Measurements from ENCODE around the gene AP4S1.
"Not testable (repeated sequence)": the region's sequence is repeated elsewhere in the genome, so short reads cannot be mapped to it uniquely, and the experiment has no call there.

Gene AP4S1

DNA sequence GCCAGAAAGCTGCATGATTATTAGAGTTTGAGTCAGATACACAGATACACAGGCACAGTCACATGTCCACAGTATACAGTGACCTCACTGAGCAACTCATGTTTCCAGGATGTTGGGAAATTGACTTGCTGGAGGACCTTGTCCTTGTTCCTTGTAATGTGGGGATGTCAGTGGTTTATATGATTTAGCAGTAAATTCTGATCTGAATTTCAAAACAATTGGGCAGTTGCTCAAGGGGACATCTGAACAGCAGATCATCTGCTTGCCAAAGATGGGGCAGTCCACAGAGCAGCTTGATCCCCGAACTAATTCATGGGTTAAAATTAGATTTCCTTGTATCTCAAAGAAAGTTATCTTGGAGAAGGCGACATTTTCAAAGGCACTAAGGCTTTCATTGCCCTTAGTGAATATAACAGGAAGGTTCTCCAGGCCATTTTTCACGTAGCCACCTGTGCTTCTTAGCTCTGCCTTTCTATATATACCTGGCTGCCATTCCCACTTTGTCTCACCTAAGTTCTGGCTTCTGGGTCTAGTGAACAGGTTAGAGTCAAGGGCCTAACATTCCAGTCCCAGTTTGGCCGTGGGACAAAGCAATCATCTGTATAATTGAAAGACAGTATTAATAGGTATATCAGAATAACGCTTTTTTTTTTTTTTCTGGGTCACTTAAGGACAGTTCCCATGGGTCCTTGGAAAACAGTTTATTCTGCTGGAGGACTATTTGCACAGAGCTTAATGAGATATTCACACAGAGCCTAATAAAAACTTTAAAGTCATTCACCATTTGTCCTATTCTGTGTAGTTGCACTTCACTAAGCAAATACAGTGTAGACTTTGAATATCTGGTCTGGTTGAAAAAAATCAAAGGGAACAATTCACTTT, 65.7 kb downstream of the AP4S1 start:
- DNase-seq, result no peak

DNA sequence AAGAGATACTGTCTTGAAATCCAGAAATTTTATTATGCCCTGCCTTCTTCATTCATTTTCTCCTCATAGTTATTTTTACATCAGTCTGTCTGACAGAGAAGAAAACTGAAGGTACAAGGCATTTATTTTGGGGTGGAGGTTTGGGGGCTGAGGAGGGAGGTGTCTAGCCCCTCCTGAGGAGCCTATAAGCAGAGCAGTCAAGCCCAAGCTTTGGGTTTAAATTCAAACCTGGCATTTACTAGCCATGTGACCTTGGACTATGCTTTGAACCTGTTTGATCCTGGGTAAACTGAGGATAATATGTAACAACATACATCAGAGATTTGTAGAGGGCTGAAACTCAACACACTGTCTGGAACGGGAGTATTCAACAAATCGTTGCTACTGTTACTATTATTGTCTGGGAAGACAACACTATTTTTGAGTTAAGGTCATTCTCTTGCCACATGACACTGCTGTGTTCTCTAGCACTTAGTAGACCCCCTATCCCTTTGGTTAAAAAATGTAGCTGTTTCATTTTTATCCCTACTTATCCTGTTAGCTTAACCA, 66.8 kb downstream of the AP4S1 start:
- no peak for DNase-seq

DNA sequence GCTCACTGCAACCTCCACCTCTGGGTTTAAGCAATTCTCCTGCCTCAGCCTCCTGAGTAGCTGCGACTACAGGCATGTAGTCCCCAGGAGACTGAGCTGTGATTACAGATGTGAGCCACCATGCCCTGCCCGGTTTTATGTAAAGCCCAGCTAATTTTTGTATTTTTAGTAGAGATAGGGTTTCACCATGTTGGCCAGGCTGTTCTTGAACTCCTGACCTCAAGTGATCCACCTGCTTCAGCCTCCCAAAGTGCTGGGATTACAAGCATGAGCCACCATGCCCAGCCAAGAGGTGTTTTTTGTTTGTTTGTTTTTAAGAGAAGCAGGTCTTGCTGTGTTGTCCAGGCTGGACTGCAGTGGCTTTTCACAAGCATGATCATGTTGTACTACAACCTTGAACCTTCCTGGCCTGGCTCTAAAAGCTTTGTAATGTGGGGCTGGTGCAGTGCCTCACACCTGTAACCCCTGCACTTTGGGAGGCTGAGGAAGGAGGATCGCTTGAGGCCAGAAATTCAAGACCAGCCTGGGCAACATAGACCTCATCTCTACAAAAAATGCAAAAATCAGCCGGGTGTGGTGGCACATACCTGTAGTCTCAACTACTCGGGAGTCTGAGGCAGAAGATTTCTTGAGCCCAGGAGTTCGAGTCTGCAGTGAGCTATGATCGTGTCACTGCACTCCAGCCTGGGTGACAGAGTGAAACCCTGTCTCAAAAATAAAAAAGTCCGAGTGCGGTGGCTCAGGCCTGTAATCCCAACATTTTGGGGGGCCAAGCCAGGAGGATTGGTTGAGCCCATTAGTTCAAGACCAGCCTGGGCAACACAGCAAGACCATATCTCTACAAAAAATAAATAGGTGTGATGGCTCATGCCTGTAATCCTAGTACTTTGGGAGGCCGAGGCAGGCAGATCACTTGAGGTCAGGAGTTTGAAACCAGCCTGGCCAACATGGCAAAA, 68.7 kb downstream of the AP4S1 start:
- not testable (repeated sequence) for DNase-seq

DNA sequence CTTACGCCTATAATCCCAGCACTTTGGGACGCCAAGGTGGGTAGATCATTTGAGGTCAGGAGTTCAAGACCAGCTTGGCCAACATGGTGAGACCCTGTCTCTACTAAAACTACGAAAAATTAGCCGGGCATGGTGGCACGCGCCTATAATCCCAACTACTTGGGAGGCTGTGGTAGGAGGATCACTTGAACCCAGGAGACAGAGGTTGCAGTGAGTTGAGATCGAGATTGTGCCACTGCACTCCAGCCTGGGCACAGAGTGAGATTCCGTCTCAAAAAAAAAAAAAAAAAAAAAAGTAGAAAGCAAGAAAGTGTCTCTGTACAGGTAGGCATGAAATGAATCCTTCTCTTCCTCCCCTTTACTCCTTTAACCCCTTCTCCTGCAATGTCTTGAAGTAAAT, 70.4 kb downstream of the AP4S1 start:
- DNase-seq, result not testable (repeated sequence)

DNA sequence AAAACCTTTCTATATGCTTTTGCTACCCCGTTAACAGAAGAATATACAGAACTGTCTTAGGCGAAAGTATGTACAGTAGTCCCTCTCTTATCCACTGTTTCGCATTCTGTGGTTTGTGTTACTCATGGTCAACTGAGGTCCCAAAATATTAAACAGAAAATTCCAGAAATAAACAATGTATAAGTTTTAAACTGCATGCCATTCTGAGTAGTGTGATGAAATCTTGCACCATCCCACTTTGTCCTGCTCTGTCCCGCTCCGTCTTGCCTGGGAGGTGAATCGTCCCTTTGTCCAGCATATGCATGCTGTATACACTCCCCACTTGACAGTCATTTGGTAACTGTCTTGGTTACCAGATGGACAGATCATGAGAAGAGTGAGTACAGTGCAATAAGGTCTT, 70.8 kb downstream of the AP4S1 start:
- no peak for DNase-seq

DNA sequence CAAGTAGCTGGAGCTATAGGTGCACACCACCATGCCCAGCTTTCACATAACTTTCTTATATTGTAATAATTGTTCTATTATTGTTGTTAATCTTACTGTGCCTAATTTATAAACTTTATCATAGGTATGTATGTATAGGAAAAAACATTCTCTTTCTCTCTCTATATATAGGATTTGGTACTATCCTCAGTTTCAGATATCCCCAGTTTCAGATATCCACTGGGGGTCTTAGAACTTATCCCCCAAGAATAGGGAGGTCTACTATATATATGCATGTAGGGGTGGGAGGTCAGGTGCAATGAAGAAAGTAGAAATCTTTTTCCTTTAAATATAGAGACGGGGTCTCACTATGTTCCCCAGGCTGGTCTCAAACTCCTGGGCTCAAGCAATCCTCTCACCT, 71.6 kb downstream of the AP4S1 start:
- no peak for DNase-seq

DNA sequence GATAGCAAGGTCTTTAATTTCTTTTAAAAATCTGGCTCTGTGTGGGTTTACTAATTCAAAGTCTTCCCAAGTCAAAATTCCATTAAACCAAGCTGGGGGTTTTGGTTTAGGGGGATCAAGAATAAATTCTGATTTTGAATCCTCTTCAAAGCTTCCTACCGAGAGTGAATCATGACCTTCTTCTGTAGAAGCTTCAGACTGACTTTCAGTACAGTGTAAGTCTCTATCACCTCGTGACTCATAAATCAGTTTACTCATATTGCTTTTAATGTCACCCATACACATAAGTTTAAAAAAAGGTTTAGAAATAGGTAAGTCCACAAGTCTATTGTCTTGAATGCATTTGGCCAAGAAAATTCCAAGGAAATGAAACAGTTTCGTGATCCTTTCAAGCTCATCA, 81.3 kb downstream of the AP4S1 start:
- DNase-seq, result no peak

DNA sequence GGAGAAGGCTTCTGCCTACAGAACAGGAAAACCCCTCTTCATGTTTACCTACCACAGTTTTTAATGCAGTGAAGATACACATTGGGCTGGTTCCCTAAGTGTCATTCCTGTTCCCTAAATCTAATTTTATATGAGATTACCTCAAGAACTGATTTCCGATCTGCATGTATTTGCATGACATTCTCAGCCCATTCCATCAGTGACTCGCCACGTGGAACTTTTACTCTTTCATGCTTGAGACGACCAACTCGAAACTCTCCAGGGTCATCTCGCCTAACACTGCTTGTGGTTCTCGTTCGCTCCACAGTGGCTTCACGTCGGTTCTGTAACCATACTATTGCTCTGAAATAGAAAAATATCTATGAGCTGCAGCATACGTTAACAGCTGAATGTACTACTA, 83.8 kb downstream of the AP4S1 start:
- no peak for DNase-seq

DNA sequence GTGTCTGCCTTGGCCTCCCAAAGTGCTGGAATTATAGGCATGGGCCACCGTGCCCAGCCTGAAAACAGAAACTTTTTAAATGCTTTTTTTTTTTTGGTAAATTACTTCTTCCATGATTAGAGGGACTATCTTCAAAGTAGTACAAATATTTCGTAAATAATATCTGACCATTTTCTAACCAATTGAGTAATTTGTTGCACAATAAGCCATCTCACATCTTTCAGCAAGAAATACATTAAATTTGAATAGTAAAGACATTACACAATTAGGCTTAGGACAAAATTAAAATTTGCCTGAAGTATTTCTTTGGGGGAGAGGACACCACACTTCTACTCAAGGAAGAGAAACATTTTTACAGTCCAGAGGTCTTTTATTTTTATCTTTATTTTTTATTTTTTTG, 85.4 kb downstream of the AP4S1 start:
- no peak for DNase-seq

DNA sequence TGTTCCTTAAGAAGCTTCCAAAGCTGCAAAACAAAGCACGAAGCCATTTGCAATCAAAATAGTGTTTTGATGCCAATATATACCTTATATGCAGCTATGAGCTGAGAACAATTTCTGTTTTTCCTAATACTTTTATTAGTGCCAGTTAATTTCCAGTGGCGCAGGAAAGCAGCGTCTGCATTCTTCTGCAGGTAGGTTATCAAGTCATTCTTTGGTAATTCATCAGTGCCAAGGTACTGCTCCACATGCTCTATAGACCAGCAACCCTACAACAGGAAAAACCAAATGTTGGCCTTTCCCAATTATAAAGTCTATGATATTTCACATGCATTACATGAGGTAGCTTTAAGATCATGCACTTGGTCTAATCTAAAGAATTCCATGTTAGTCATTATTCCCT, 88.3 kb downstream of the AP4S1 start:
- DNase-seq, result no peak

DNA sequence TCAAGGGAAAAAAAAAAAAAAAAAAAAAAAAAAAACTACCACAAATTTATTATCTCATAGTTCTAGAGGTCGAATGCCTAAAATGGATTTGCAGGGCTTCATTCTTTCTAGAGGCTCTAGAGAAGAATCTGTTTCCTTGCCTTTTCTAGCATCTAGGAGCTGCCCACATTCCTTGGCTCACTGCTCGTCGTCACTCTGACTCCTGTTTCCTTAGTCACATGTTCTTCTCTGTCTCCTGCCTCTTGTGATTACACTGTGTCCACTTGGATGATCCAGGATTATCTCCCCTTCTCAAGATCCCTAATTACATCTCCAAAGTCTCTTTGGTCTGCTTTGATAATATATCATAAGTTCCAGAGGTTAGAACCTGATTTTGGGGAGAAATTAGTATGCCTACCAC, 93.4 kb downstream of the AP4S1 start:
- no peak for DNase-seq

DNA sequence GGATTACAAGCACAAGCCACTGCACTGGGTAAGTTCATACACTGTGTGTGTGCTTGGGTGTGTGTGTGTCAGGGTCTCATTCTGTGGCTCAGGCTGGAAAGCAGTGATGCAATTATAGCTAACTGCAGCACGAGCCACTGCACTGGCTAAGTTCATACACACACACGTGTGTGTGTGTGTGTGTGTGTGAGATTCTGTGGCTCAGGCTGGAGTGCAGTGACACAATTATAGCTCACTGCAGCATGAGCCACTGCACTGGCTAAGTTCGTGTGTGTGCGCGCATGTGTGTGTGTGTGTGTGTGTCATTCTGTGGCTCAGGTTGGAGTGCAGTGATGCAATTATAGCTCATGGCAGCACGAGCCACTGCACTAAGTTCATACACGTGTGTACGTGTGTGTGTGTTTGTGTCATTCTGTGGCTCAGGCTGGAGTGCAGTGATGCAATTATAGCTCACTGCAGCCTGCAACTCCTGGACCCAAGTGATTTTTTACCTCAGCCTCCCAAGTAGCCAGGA, 96.7 kb downstream of the AP4S1 start:
- no peak for DNase-seq

DNA sequence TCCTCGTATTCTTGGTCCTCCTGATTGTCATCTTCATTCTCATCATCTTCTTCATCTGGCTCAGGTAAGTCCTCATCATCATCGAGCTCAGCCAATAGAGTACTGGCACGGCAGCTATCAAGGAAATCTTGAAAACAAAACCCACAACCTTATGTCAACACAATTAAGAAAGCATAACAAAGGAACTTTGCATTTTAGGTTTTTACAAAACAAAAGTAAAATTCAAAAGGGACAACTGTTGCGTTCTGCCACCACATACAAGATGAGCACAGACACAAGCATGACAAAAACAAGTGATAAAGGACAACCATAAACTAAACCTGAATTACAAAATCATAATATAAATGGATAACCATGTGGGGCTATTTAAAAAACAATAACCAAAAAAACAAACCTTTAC, 97.5 kb downstream of the AP4S1 start:
- no peak for DNase-seq

DNA sequence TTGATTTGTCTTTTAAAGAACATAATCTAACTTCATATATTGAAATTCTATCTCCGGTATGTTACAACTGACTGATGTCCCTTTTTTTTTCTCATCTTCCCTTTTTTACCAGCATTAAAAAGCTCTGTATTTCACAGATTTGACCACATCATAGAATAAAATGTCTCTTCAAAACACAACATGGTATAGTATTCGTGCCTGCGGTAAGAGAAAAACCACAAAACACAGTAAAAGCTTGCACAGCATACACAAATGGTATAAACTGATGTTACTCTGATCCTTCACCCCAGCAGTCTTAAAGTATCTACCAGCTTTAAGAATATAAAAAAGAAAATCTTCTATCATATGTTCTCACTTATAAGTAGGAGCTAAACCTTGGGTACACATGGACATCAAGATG, 98.7 kb downstream of the AP4S1 start:
- DNase-seq, result no peak

DNA sequence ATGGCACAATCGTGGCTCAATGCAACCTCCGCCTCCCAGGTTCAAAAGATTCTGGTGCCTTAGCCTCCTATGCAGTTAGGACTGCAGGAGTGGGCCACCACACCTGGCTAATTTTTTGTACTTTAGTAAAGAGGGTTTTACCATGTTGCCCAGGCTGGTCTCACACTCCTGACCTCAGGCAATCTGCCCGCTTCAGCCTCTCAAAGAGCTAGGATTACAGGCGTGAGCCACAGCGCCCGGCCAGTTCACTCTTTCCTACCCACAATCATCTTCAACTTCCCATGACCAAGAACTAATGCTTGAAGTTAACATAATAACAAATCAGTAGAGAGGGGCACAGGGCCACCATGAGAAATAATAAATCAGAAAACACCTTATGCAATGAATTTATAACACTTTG, 99.8 kb downstream of the AP4S1 start:
- DNase-seq, result no peak

DNA sequence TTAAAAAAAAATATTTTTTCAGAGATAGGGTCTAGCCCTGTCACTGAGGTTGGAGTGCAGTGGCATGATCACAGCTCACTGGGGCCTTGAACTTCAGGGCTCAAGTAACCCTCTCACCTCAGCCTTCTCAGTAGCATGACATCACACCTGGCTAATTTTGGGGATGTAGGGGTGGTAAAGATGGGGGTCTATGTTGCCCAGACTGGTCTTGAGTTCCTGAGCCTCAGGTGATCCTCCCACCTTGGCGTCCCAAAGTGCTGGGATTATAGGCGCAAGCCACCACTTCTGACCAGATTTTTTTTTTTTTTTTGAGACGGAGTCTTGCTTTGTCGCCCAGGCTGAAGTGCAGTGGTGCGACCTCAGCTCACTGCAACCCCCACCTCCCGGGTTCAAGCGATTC, 101.2 kb downstream of the AP4S1 start:
- DNase-seq, result no peak

DNA sequence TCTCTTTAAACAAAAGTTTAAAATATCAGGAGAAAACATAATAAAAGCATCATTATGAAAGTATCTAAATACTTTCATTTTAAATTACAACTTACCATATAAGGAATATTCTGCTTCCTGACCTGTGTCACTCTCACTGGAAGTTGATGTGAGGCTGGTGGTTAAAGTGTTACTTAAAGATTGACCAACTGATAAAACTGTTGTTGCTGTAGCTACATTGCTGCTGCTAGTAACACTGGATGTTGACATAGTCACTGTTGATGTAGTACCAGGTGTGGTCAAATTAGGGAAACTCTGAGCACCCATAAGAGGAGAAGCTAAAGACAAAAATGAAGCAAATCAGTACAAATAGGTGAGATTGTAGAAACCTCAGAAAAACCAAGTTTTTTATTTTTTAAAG, 102.2 kb downstream of the AP4S1 start:
- no peak for DNase-seq

DNA sequence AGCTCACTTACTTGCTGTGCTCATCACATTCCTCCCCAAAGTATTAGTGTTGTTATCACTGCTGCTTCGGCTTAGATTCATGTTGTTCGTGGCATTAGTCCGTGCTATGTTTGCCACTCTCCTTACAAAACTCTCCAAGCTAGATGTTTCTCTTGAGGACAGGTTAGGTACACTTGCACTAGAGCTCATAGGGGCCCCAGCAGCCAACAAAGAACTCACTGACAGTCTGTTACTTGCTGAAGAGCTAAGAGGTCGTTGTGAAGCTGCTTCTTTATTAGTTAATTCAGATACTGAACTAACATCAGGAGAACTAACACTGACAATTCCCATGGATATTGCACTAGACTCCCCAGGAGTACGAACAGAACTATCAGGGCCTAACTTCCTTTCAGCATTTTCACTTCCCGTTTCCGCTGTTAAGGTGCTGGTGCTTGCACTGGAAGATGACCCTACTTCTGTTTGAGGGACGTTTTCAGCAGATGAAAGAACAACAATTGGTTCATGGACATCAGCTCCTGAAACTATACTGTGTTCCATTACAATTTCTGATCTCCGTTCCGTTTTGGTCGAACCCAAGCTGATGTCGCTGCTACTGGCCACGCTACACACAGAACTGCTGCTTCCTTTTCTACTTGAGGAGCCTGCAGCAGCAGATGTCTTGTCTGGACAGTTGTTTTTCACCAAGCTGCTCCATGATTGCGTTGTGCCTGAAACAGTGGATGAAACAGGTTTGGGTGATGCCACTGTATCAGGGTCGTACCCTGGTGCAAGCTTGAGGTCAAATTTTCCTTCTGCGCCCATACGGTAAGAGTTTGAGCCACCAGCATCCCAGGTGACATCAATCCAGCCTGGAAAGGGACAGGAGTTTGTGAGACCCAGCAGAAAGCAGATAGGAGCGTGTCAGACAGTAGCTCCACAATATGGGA, 103.4 kb downstream of the AP4S1 start:
- DNase-seq, result no peak

DNA sequence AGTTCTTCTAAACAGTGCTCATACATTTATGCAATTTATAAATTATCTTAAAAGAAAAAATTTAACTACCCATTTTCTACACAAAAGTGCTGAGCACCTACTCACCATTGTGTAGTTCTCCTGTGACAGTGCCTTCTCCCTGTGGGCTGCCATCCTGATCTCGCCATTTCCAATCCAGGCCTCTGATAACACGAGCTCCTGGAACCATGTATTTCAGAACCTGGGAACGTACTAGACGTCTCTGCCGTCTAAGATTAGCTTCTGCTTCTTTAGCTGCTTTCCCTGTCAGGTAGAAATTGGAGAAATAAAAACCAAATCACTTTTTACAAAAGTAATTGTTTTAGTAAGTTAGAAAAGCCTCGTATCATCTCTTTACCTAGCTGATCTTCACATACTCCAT, 107.7 kb downstream of the AP4S1 start:
- no peak for DNase-seq

DNA sequence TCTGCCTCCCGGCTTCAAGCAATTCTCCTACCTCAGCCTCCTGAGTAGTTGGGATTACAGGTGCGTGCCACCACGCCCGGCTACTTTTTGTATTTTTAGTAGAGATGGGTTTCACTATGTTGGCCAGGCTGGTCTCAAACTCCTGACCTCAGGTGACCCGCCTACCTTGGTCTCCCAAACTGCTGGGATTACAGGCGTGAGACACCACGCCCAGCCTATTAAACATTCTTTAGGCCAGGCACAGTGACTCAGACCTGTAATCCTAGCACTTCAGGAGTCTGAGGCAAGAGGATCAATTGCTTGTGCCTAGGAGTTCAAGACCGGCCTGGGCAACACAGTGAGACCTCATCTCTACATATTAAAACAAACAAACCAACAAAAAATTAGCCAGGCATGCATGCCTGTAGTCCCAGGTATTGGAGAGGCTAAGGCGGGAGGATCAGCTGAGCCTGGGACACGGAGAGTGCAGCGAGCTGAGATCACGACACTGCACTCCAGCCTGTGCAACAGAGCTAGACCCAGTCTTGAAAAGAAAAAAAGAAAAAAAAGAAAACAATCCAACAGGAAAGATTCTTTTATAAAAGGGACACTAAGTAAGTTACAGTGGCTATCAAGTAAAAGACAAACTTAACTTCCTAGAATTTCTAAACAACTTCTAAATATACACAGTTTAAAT, 111.9 kb downstream of the AP4S1 start:
- no peak for DNase-seq

DNA sequence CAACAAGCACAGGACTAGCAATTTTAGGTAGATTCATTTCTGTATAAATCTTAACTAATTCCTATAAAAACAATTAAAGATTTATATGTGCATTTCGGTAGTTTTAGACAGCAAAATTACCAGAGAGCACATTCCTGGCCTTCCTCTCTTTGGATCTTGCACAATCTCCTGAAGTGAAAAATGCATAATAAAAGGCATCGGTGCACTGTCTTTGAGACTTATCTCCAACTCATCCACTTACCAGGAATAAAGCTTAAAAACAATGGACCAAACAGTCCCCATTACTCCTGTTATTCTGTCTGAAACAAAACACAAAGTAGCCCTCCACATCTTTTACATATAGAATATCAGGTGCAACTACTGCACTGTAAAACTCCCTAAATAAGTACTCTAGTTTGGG, 112.9 kb downstream of the AP4S1 start:
- DNase-seq, result no peak

Measured in NCI-H2081 treated with DMSO at 0.1 percent for 48 hours (cell line).